ENCODE data around the gene PURA. TPM values are rescaled to one million over a fixed set of nuclear protein-coding genes. Genes with fewer than 3 reads are reported as not detected.
A peak's percentile ranks its signal among the peaks of the same experiment; 100 is the strongest.

The PURA gene
- total and polyA plus RNA-seq, 4 donors: 2.8 to 14.7 (median 5.6) TPM

DNA sequence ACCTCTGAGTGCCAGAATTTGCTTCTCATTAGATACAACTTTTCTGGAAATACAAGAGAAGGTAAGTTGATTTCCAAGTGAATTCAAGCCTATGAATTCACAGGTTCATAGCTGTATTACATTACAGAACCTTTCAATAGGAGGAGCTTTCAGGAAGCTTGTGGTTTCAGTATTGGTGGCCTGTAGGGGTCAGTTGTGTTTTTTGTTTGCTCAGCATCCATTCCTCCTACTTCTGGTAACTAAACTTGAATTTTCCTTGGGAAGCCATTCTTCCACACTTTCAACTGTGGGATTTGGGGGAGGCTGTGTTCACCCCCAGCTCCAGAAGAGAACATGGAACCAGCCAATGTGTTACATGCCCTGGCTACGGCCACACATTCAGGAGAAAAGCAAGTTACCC is 55.5 kb downstream of the PURA start:
- Histone ChIP-seq H3K36me3 (ENCODE audit: control insufficient read depth in 4 of 4, insufficient read depth in 3 of 4, low read depth in 1 of 4, low read length in 3 of 4) (no peaks in the 10 kb centered on the region), H3K27me3 (ENCODE audit: control insufficient read depth in 4 of 4, insufficient read depth in 4 of 4, low read length in 3 of 4) (no peaks in the 10 kb centered on the region), H3K4me1 (ENCODE audit: control insufficient read depth in 4 of 4, insufficient read depth in 4 of 4, low read length in 3 of 4) (peaks cover 3 to 14% (median 9%) of the 10 kb centered on the region in 4 donors), H3K27ac (ENCODE audit: low read depth in 1 of 2, low read length in 2 of 2) (no peak overlapping the region), H3K9me3 (ENCODE audit: control insufficient read depth in 4 of 4, low read length in 3 of 4) (no peaks in the 10 kb centered on the region), H3K4me3 (ENCODE audit: low read depth in 1 of 3, low read length in 3 of 3) (no peak overlapping the region), H3K9ac (ENCODE audit: low read depth in 1 of 2, low read length in 2 of 2) (no peak overlapping the region)
- TF ChIP-seq, protein P1, sequence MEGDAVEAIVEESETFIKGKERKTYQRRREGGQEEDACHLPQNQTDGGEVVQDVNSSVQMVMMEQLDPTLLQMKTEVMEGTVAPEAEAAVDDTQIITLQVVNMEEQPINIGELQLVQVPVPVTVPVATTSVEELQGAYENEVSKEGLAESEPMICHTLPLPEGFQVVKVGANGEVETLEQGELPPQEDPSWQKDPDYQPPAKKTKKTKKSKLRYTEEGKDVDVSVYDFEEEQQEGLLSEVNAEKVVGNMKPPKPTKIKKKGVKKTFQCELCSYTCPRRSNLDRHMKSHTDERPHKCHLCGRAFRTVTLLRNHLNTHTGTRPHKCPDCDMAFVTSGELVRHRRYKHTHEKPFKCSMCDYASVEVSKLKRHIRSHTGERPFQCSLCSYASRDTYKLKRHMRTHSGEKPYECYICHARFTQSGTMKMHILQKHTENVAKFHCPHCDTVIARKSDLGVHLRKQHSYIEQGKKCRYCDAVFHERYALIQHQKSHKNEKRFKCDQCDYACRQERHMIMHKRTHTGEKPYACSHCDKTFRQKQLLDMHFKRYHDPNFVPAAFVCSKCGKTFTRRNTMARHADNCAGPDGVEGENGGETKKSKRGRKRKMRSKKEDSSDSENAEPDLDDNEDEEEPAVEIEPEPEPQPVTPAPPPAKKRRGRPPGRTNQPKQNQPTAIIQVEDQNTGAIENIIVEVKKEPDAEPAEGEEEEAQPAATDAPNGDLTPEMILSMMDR (IDR thresholded peaks at IDR 0.05; ENCODE audit: low read depth, low read length, missing input control): peak; percentile 15
- TF ChIP-seq ZBTB33 (IDR thresholded peaks at IDR 0.05) (no peak), RAD21 (IDR thresholded peaks at IDR 0.05) (peak; percentile 31 to 39)
- DNase-seq (ENCODE audit: low spot score): no peak
- WGBS: 97% methylated on average over 1 of the region's 1 CpG

DNA sequence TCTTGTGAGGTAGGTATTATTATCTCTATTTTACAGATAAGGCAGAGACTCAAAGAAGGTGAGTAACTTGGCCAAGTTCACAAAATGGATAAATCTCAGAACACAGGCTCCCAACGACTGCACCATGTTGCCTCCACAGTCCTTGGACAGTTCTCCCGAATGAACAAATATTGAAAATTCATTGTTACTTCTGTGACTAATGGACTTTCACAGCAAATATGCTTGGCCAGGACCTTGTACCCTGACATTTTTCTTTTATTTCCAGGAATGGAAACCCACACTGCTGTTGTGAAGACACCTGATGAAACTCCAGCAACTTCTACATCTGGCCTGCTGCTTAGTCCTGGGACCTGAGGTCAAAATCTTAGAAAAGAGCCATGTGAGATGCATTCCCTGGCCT is 58.6 kb downstream of the PURA start:
- Histone ChIP-seq H3K27ac (ENCODE audit: low read depth in 1 of 2, low read length in 2 of 2) (no peak overlapping the region), H3K9me3 (ENCODE audit: control insufficient read depth in 4 of 4, low read length in 3 of 4) (no peaks in the 10 kb centered on the region), H3K4me3 (ENCODE audit: low read depth in 1 of 3, low read length in 3 of 3) (no peak overlapping the region), H3K4me1 (ENCODE audit: control insufficient read depth in 4 of 4, insufficient read depth in 4 of 4, low read length in 3 of 4) (peaks cover 0 to 10% (median 5%) of the 10 kb centered on the region in 4 donors), H3K27me3 (ENCODE audit: control insufficient read depth in 4 of 4, insufficient read depth in 4 of 4, low read length in 3 of 4) (no peaks in the 10 kb centered on the region), H3K36me3 (ENCODE audit: control insufficient read depth in 4 of 4, insufficient read depth in 3 of 4, low read depth in 1 of 4, low read length in 3 of 4) (no peaks in the 10 kb centered on the region), H3K9ac (ENCODE audit: low read depth in 1 of 2, low read length in 2 of 2) (no peak overlapping the region)
- 48% methylated on average over 2 of the region's 2 CpGs for WGBS
- TF ChIP-seq ZBTB33 (IDR thresholded peaks at IDR 0.05) (no peak), YY1 (IDR thresholded peaks at IDR 0.05) (no peak), RXRA (IDR thresholded peaks at IDR 0.05) (no peak), EGR1 (IDR thresholded peaks at IDR 0.05; ENCODE audit: low read depth in 2 of 2) (no peak), TAF1 (conservative IDR thresholded peaks at IDR 0.05) (no peak), GABPA (IDR thresholded peaks at IDR 0.05 in 1 of 2, conservative IDR thresholded peaks at IDR 0.05 in 1 of 2) (no peak), HNF4A (conservative IDR thresholded peaks at IDR 0.05) (no peak)
- TF ChIP-seq, protein P1 (IDR thresholded peaks at IDR 0.05; ENCODE audit: low read depth, low read length, missing input control): no peak
- DNase-seq (ENCODE audit: low spot score): no peak

Measured in liver (tissue), 9 donors.